HCEC 1CT (cell line): Measurements from ENCODE around the gene PNPLA1.

Experiments used
- DNase-seq: peaks from one replicate; pipeline ENCODE4 v3.0.0-alpha.2; 2017

The PNPLA1 gene

GRCh38 chr6:36247693-36248092 lies 22.2 kb upstream of the PNPLA1 start:
- no peak for DNase-seq

GRCh38 chr6:36248980-36249379 lies 20.9 kb upstream of the PNPLA1 start:
- peak; percentile 89 for DNase-seq

- no peak for DNase-seq
Measured at GRCh38 chr6:36249536-36249935, 20.3 kb upstream of the PNPLA1 start.

- DNase-seq: no peak
Measured at GRCh38 chr6:36252005-36252404, 17.9 kb upstream of the PNPLA1 start.

- no peak for DNase-seq
Measured at GRCh38 chr6:36263390-36264000, 6.4 kb upstream of the PNPLA1 start.

- no peak for DNase-seq
Measured at GRCh38 chr6:36265744-36266143, 4.1 kb upstream of the PNPLA1 start.

- DNase-seq: no peak
Measured at GRCh38 chr6:36266913-36267644, 2.8 kb upstream of the PNPLA1 start.

GRCh38 chr6:36267731-36268477 lies 2.0 kb upstream of the PNPLA1 start:
- DNase-seq: no peak

GRCh38 chr6:36268478-36269275 lies 1.2 kb upstream of the PNPLA1 start:
- DNase-seq: no peak

- no peak for DNase-seq
Measured at GRCh38 chr6:36272234-36272633, 2.4 kb downstream of the PNPLA1 start.

- DNase-seq: no peak
Measured at GRCh38 chr6:36273067-36273466, 3.2 kb downstream of the PNPLA1 start.

- no peak for DNase-seq
Measured at GRCh38 chr6:36273802-36274514, 4.1 kb downstream of the PNPLA1 start.

GRCh38 chr6:36276581-36277536 lies 7.0 kb downstream of the PNPLA1 start:
- DNase-seq: no peak

GRCh38 chr6:36277946-36278470 lies 8.1 kb downstream of the PNPLA1 start:
- DNase-seq: no peak

- DNase-seq: no peak
Measured at GRCh38 chr6:36280467-36280866, 10.6 kb downstream of the PNPLA1 start.

GRCh38 chr6:36280983-36281382 lies 11.1 kb downstream of the PNPLA1 start:
- no peak for DNase-seq

GRCh38 chr6:36283608-36284007 lies 13.7 kb downstream of the PNPLA1 start:
- no peak for DNase-seq

GRCh38 chr6:36284359-36284758 lies 14.5 kb downstream of the PNPLA1 start:
- DNase-seq: no peak

GRCh38 chr6:36285187-36285671 lies 15.4 kb downstream of the PNPLA1 start:
- no peak for DNase-seq

- DNase-seq: no peak
Measured at GRCh38 chr6:36285797-36286196, 15.9 kb downstream of the PNPLA1 start.

- DNase-seq: no peak
Measured at GRCh38 chr6:36286858-36287257, 17.0 kb downstream of the PNPLA1 start.
